GM18861 (cell line): Measurements from ENCODE around the gene DHCR7.
"Not testable (repeated sequence)": the region's sequence is repeated elsewhere in the genome, so short reads cannot be mapped to it uniquely, and the experiment has no call there.

Experiments used
- ATAC-seq: cut with Tn5 transposase; IDR thresholded peaks from one replicate; pipeline ENCODE4 v1.9.1; 2021; ENCODE audit not compliant: unreplicated experiment

DHCR7 gene

GRCh38 chr11:71440021-71440755 lies 8.0 kb downstream of the DHCR7 start:
- ATAC-seq: no peak

- no peak for ATAC-seq
Measured at GRCh38 chr11:71438650-71439049, 9.5 kb downstream of the DHCR7 start.

GRCh38 chr11:71437879-71438278 lies 10.3 kb downstream of the DHCR7 start:
- no peak for ATAC-seq

- ATAC-seq: no peak
Measured at GRCh38 chr11:71437399-71437798, 10.8 kb downstream of the DHCR7 start.

GRCh38 chr11:71436861-71437260 lies 11.3 kb downstream of the DHCR7 start:
- no peak for ATAC-seq

- no peak for ATAC-seq
Measured at GRCh38 chr11:71435278-71435951, 12.8 kb downstream of the DHCR7 start.

- ATAC-seq: no peak
Measured at GRCh38 chr11:71434576-71435130, 13.5 kb downstream of the DHCR7 start.

GRCh38 chr11:71433648-71434450 lies 14.3 kb downstream of the DHCR7 start:
- no peak for ATAC-seq

- no peak for ATAC-seq
Measured at GRCh38 chr11:71432761-71433647, 15.2 kb downstream of the DHCR7 start.

GRCh38 chr11:71431271-71431670 lies 16.9 kb downstream of the DHCR7 start:
- ATAC-seq: no peak

GRCh38 chr11:71430166-71430565 lies 18.0 kb downstream of the DHCR7 start:
- no peak for ATAC-seq

GRCh38 chr11:71429701-71430100 lies 18.5 kb downstream of the DHCR7 start:
- ATAC-seq: no peak

- ATAC-seq: no peak
Measured at GRCh38 chr11:71428861-71429435, 19.2 kb downstream of the DHCR7 start.

- ATAC-seq: no peak
Measured at GRCh38 chr11:71426413-71426812, 21.8 kb downstream of the DHCR7 start.

- ATAC-seq: no peak
Measured at GRCh38 chr11:71425860-71426259, 22.3 kb downstream of the DHCR7 start.

- no peak for ATAC-seq
Measured at GRCh38 chr11:71425409-71425808, 22.8 kb downstream of the DHCR7 start.

GRCh38 chr11:71423181-71423790 lies 24.9 kb downstream of the DHCR7 start:
- ATAC-seq: no peak

GRCh38 chr11:71422318-71422717 lies 25.9 kb downstream of the DHCR7 start:
- ATAC-seq: not testable (repeated sequence)

- ATAC-seq: no peak
Measured at GRCh38 chr11:71421392-71421950, 26.7 kb downstream of the DHCR7 start.
